ENCODE measurements around the gene EIPR1.

DNA sequence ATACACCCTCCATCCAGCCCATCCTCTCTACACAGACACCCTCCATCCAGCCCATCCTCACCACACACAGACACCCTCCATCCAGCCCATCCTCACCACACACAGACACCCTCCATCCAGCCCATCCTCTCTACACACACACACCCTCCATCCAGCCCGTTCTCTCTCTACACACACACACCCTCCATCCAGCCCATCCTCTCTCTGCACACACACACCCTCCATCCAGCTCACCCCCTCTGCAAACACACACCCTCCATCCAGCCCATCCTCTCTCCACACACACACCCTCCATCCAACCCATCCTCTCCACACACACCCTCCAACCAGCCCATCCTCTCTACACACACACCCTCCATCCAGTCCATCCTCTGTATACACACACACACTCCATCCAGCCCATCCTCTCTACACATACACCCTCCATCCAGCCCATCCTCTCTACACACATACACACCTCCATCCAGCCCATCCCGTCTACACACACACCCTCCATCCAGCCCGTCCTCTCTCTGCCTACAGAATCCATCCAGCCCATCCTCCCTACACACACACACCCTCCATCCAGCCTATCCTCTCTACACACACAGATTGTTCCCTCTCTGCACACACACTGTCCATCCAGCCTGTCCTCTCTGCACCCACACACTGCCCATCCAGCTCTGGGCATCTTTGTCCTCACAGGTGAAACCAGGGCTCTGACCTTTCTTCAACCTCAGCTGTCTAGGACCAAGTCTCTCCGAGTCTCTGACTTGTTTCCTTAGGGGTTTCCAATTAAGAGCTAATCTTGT is 81.2 kb downstream of the EIPR1 start:
- no peak for TF ChIP-seq POLR2A (IDR thresholded peaks at IDR 0.05; ENCODE audit: low read depth)
- TF ChIP-seq, protein P1, sequence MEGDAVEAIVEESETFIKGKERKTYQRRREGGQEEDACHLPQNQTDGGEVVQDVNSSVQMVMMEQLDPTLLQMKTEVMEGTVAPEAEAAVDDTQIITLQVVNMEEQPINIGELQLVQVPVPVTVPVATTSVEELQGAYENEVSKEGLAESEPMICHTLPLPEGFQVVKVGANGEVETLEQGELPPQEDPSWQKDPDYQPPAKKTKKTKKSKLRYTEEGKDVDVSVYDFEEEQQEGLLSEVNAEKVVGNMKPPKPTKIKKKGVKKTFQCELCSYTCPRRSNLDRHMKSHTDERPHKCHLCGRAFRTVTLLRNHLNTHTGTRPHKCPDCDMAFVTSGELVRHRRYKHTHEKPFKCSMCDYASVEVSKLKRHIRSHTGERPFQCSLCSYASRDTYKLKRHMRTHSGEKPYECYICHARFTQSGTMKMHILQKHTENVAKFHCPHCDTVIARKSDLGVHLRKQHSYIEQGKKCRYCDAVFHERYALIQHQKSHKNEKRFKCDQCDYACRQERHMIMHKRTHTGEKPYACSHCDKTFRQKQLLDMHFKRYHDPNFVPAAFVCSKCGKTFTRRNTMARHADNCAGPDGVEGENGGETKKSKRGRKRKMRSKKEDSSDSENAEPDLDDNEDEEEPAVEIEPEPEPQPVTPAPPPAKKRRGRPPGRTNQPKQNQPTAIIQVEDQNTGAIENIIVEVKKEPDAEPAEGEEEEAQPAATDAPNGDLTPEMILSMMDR (IDR thresholded peaks at IDR 0.05): no peak

Data from esophagus muscularis mucosa (tissue), 3 donors.